ENCODE measurements around the gene KIAA2012. TPM values are rescaled to one million over a fixed set of nuclear protein-coding genes. Genes with fewer than 3 reads are reported as not detected.

KIAA2012 gene
- total RNA-seq, 1 donor from 2014 or later = not detected

Other genes with a start within 250 kb of the KIAA2012 start
- 1.8 and 2.3 TPM in 2 replicates for gene FZD7, start 39.4 kb upstream of the KIAA2012 start, total RNA-seq
- gene SUMO1, start 165.3 kb downstream of the KIAA2012 start, total RNA-seq = 97.7 and 108 TPM in 2 replicates
- 59.3 and 79.5 TPM in 2 replicates for gene NOP58, start 192.5 kb downstream of the KIAA2012 start, total RNA-seq